Activated CD8-positive, alpha-beta T cell treated with anti-CD3 and anti-CD28 coated beads, Interleukin-2, amount 10 ng/mL, durations not matched to agents 7 days and 5 days (primary cell): ENCODE data around the gene NAA60. TPM values are rescaled to one million over a fixed set of nuclear protein-coding genes. Genes with fewer than 3 reads are reported as not detected.
"Not testable (repeated sequence)": the region's sequence is repeated elsewhere in the genome, so short reads cannot be mapped to it uniquely, and the experiment has no call there.

Experiments used
- ATAC-seq: fragments of 150-1000 bp; cut with Tn5 transposase; one replicate; pipeline ENCODE4 v1.10.0; 2021; ENCODE audit warnings: moderate library complexity
- CTCF ChIA-PET: fragments of 350-600 bp; sonication (Branson Sonifier 250); formaldehyde crosslinking; loops from one replicate; lab custom pipeline; 2021; ENCODE audit warnings: antibody characterized with exemption; lab: Charles Lee
- POLR2A ChIA-PET: fragments of 350-600 bp; sonication (Branson Sonifier 250); formaldehyde crosslinking; loops from one replicate; lab custom pipeline; 2021; ENCODE audit warnings: antibody characterized with exemption; lab: Charles Lee
- DNase-seq: peaks from one replicate; pipeline ENCODE4 v3.0.0-alpha.2; 2020
- H3K27ac Mint-ChIP-seq: one replicate; pipeline ENCODE4 v1.8.0; 2021; ENCODE audit warnings: mild to moderate bottlenecking, mixed read lengths
- H3K27me3 Mint-ChIP-seq: one replicate; pipeline ENCODE4 v1.8.0; 2021; ENCODE audit warnings: low read depth, mixed read lengths
- H3K36me3 Mint-ChIP-seq: one replicate; pipeline ENCODE4 v1.8.0; 2021; ENCODE audit warnings: low read depth, mixed read lengths
- H3K4me1 Mint-ChIP-seq: one replicate; pipeline ENCODE4 v1.8.0; 2021; ENCODE audit warnings: low read depth, mixed read lengths
- H3K4me3 Mint-ChIP-seq: one replicate; pipeline ENCODE4 v1.8.0; 2021; ENCODE audit warnings: mild to moderate bottlenecking, mixed read lengths
- H3K9me3 Mint-ChIP-seq: one replicate; pipeline ENCODE4 v1.8.0; 2022; ENCODE audit warnings: mixed read lengths; ENCODE audit not compliant: insufficient read depth
- total RNA-seq, 2 experiments: library from RNA; stranded (reverse); gene quantifications; one replicate each; pipeline ENCODE4 v1.2.3, GENCODE V29; 2021

The NAA60 gene
- total RNA-seq, 2 experiments from 2014 or later = 46.3 to 49.0 TPM

DNA sequence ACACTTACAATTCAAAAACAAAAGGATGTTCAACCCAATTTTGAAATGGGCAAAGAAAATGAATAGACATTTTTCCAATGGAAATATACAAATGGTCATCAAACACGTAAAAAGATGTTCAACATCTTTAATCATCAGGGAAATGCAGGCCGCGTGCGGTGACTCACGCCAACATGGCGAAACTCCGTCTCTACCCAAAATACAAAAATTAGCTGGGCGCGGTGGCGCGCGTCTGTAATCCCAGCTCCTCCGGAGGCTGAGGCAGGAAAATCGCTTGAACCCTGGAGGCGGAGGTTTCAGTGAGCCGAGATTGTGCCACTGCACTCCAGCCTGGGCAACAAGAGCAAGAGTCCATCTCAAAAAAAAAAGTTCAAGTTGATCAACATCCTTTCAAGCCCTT, 55.5 kb downstream of the NAA60 start:
- H3K9me3 Mint-ChIP-seq = no peaks in the 10 kb centered on the region
- ChIA-PET CTCF (interaction anchor here (1.2 to 1.7 kb wide), 2 partner anchors 12 to 37 kb away, joined by 3 to 6 read pairs; no protein-coding TSS in a partner anchor), POLR2A (interaction anchor here (1.6 to 2.2 kb wide), 2 partner anchors 55 to 98 kb away, joined by 5 to 7 read pairs; partner anchors contain the start of genes NAA60, ZNF174, ZNF597 and ZSCAN32)
- no peaks in the 10 kb centered on the region for H3K27me3 Mint-ChIP-seq
- H3K27ac Mint-ChIP-seq = no peak overlapping the region
- H3K4me3 Mint-ChIP-seq = no peak overlapping the region
- ATAC-seq (no peak), DNase-seq (no peak)
- peaks cover 41% of the 10 kb centered on the region for H3K4me1 Mint-ChIP-seq
- H3K36me3 Mint-ChIP-seq = peaks cover 13% of the 10 kb centered on the region

GRCh38 chr16:3501412-3501761, 57.9 kb downstream of the NAA60 start:
- H3K4me3 Mint-ChIP-seq = peak overlapping the region; percentile 91
- H3K36me3 Mint-ChIP-seq = peaks cover 30% of the 10 kb centered on the region
- H3K9me3 Mint-ChIP-seq, DNase-seq, ATAC-seq, H3K27me3 Mint-ChIP-seq: not testable (repeated sequence)
- H3K4me1 Mint-ChIP-seq = peaks cover 60% of the 10 kb centered on the region
- peak overlapping the region; percentile 88 for H3K27ac Mint-ChIP-seq
- POLR2A ChIA-PET = interaction anchor here (1.1 to 2.2 kb wide), 3 partner anchors 8 to 218 kb away, joined by 4 to 10 read pairs (median 4); partner anchors contain the start of gene ZNF263
- CTCF ChIA-PET = interaction anchor here (0.6 to 1.3 kb wide), 5 partner anchors 8 to 404 kb away, joined by 3 to 6 read pairs (median 3); no protein-coding TSS in a partner anchor

DNA sequence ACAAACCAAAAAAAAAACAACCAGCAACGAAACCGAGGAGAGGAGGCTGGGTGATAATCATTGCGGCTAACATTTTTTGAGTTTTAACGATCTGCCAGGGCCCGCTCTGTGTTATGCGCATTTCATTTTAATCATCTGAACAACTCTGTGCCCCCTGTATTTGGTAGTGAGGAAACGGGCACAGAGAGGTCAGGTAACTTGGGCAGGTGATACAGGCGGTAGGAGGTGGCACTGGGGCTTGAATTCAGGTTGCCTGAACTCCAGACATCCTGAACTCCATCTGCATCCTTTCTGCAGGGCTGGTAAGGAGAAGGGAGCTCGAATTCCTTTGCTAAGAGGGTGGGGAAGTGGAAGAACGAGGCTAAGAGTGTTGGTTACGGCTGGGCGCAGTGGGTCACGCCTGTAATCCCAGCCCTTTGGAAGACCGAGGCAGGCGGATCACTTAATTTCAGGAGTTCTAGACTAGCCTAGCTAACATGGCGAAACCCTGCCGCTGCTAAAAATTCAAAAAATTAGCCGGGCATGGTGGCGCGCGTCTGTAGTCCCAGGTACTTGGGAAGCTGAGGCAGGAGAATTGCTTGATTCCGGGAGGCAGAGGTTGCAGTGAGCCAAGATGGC, 58.4 kb downstream of the NAA60 start:
- ChIA-PET CTCF (interaction anchor here (0.6 to 1.3 kb wide), 5 partner anchors 8 to 405 kb away, joined by 3 to 6 read pairs (median 3); no protein-coding TSS in a partner anchor), POLR2A (interaction anchor here (1.2 to 2.2 kb wide), 2 partner anchors 8 to 219 kb away, joined by 4 to 10 read pairs; partner anchors contain the start of gene ZNF263)
- H3K27me3 Mint-ChIP-seq = no peaks in the 10 kb centered on the region

DNA sequence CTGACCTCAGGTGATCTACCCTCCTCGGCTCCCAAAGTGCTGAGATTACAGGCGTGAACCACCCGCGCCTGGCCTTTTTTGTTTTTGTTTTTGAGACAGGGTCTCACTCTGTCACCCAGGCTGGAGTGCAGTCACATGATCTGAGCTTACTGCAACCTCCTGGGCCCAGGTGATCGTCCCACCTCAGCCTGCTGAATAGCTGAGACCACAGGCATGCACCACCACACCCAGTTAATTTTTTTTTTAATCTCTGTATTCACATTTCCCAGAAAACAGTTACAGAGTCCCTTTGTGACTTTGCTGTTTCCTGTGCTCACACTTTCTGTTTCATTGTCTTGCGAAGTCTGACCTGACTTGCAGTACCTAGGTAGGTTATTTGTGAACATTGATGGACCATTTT, 60.0 kb downstream of the NAA60 start:
- ChIA-PET POLR2A (interaction anchor here (0.6 to 1.0 kb wide), 3 partner anchors 14 to 239 kb away, joined by 3 to 6 read pairs (median 4); no protein-coding TSS in a partner anchor), CTCF (interaction anchor here (0.6 to 0.7 kb wide), 2 partner anchors 45 to 119 kb away, joined by 3 to 5 read pairs; no protein-coding TSS in a partner anchor)
- Mint-ChIP-seq H3K4me1 (peaks cover 68% of the 10 kb centered on the region), H3K4me3 (peak overlapping the region; percentile 69), H3K36me3 (peaks cover 40% of the 10 kb centered on the region), H3K9me3 (no peaks in the 10 kb centered on the region), H3K27me3 (no peaks in the 10 kb centered on the region), H3K27ac (peak overlapping the region; percentile 93)
- DNase-seq (peak; percentile 81), ATAC-seq (peak; percentile 58)

More for the DNA sequence above, 58.4 kb downstream of the NAA60 start:
- Mint-ChIP-seq H3K36me3 (peaks cover 32% of the 10 kb centered on the region), H3K9me3 (no peaks in the 10 kb centered on the region), H3K4me1 (peaks cover 60% of the 10 kb centered on the region), H3K4me3 (peak overlapping the region; percentile 91), H3K27ac (peak overlapping the region; percentile 48)
- DNase-seq (no peak), ATAC-seq (no peak)

- POLR2A ChIA-PET = no interaction called here
Measured at GRCh38 chr16:3508736-3509135, 65.3 kb downstream of the NAA60 start.

GRCh38 chr16:3509470-3509928, 66.0 kb downstream of the NAA60 start:
- peak overlapping the region; percentile 28 for H3K4me3 Mint-ChIP-seq
- H3K36me3 Mint-ChIP-seq = peaks cover 63% of the 10 kb centered on the region
- CTCF ChIA-PET = interaction anchor here (1.3 kb wide), 1 partner anchor 8 kb away, joined by 6 read pairs; no protein-coding TSS in a partner anchor
- H3K27ac Mint-ChIP-seq = peak overlapping the region; percentile 79
- POLR2A ChIA-PET = interaction anchor here (0.6 to 1.1 kb wide), 3 partner anchors 8 to 294 kb away, joined by 3 to 4 read pairs (median 3); partner anchors contain the start of gene CLUAP1
- no peaks in the 10 kb centered on the region for H3K27me3 Mint-ChIP-seq
- DNase-seq (peak; percentile 83), ATAC-seq (peak; percentile 97)
- peaks cover 57% of the 10 kb centered on the region for H3K4me1 Mint-ChIP-seq
- no peaks in the 10 kb centered on the region for H3K9me3 Mint-ChIP-seq

More at GRCh38 chr16:3508736-3509135, 65.3 kb downstream of the NAA60 start:
- DNase-seq = no peak
- CTCF ChIA-PET = no interaction called here
- Mint-ChIP-seq H3K27ac (peak overlapping the region; percentile 79), H3K4me1 (peaks cover 60% of the 10 kb centered on the region), H3K27me3 (no peaks in the 10 kb centered on the region), H3K4me3 (peak overlapping the region; percentile 22), H3K9me3 (no peaks in the 10 kb centered on the region), H3K36me3 (peaks cover 65% of the 10 kb centered on the region)
- ATAC-seq = no peak

DNA sequence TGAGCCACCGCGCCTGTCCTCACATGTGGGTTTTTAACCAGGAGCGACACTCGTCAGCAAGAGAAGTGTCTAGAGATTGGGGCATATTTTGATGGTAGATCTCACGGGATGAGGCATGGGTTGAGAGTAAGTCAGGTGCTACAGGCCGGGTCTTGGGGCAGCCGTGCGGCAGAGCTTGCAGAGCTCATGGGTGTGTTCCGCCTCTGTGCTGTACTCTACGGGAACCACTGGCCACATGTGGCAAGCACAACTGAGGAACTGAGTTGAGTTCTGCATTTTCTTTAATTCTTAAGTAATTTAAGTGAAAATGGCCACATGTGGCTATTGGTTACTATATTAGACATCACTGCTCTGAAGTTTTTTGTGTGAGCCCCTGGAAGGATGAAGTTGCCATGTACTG, 66.9 kb downstream of the NAA60 start:
- H3K27me3 Mint-ChIP-seq = no peaks in the 10 kb centered on the region
- peaks cover 51% of the 10 kb centered on the region for H3K4me1 Mint-ChIP-seq
- H3K27ac Mint-ChIP-seq = peak overlapping the region; percentile 53
- no peak overlapping the region for H3K4me3 Mint-ChIP-seq
- H3K9me3 Mint-ChIP-seq = no peaks in the 10 kb centered on the region
- H3K36me3 Mint-ChIP-seq = peaks cover 65% of the 10 kb centered on the region
- POLR2A ChIA-PET = interaction anchor here (1.1 kb wide), 1 partner anchor 9 kb away, joined by 4 read pairs; the partner anchor contains the start of gene CLUAP1
- DNase-seq (no peak), ATAC-seq (no peak)
- CTCF ChIA-PET = interaction anchor here (0.9 to 1.3 kb wide), 2 partner anchors 9 to 143 kb away, joined by 3 to 6 read pairs; no protein-coding TSS in a partner anchor

GRCh38 chr16:3511286-3512180, 68.1 kb downstream of the NAA60 start:
- DNase-seq (no peak), ATAC-seq (no peak)
- H3K36me3 Mint-ChIP-seq = peaks cover 60% of the 10 kb centered on the region
- H3K4me1 Mint-ChIP-seq = peaks cover 43% of the 10 kb centered on the region
- H3K27me3 Mint-ChIP-seq = no peaks in the 10 kb centered on the region
- no peak overlapping the region for H3K4me3 Mint-ChIP-seq
- ChIA-PET CTCF (interaction anchor here (0.9 to 2.0 kb wide), 2 partner anchors 15 to 142 kb away, joined by 3 to 5 read pairs; no protein-coding TSS in a partner anchor), POLR2A (no interaction called here)
- no peaks in the 10 kb centered on the region for H3K9me3 Mint-ChIP-seq
- H3K27ac Mint-ChIP-seq = peak overlapping the region; percentile 53

GRCh38 chr16:3513892-3514583, 70.6 kb downstream of the NAA60 start:
- no peak for DNase-seq
- ChIA-PET CTCF (interaction anchor here (1.0 to 2.0 kb wide), 3 partner anchors 10 to 28 kb away, joined by 3 to 5 read pairs (median 3); no protein-coding TSS in a partner anchor), POLR2A (interaction anchor here (0.6 kb wide), 1 partner anchor 149 kb away, joined by 3 read pairs; no protein-coding TSS in a partner anchor)
- H3K27ac Mint-ChIP-seq = no peak overlapping the region
- H3K36me3 Mint-ChIP-seq = peaks cover 47% of the 10 kb centered on the region
- no peaks in the 10 kb centered on the region for H3K9me3 Mint-ChIP-seq
- H3K27me3 Mint-ChIP-seq = no peaks in the 10 kb centered on the region
- ATAC-seq = no peak
- H3K4me1 Mint-ChIP-seq = peaks cover 29% of the 10 kb centered on the region
- no peak overlapping the region for H3K4me3 Mint-ChIP-seq

- Mint-ChIP-seq H3K27me3 (no peaks in the 10 kb centered on the region), H3K27ac (no peak overlapping the region), H3K9me3 (no peaks in the 10 kb centered on the region), H3K4me3 (no peak overlapping the region), H3K36me3 (peaks cover 41% of the 10 kb centered on the region), H3K4me1 (peaks cover 23% of the 10 kb centered on the region)
- ATAC-seq = no peak
- CTCF ChIA-PET = interaction anchor here (1.0 to 1.3 kb wide), 2 partner anchors 10 to 29 kb away, joined by 3 read pairs; no protein-coding TSS in a partner anchor
- POLR2A ChIA-PET = no interaction called here
- no peak for DNase-seq
Measured at GRCh38 chr16:3514621-3515020, 71.1 kb downstream of the NAA60 start.
